Effector CD8-positive, alpha-beta T cell (primary cell): ENCODE results near the gene TMEM244.
"Not testable (repeated sequence)": the region's sequence is repeated elsewhere in the genome, so short reads cannot be mapped to it uniquely, and the experiment has no call there.

Experiments used
- DNase-seq: peaks from one replicate; lab custom pipeline; 2025; lab: John Stamatoyannopoulos, UW

The TMEM244 gene

GRCh38 chr6:129866688-129867087 lies 5.6 kb upstream of the TMEM244 start:
- DNase-seq = no peak

- DNase-seq = no peak
These were observed 5.1 kb upstream of the TMEM244 start for GRCh38 chr6:129866256-129866655.

GRCh38 chr6:129865013-129865412 lies 3.9 kb upstream of the TMEM244 start:
- no peak for DNase-seq

- DNase-seq = no peak
These were observed 2.5 kb upstream of the TMEM244 start for GRCh38 chr6:129863664-129864063.

GRCh38 chr6:129859524-129859923 lies 1.6 kb downstream of the TMEM244 start:
- no peak for DNase-seq

- no peak for DNase-seq
These were observed 3.3 kb downstream of the TMEM244 start for GRCh38 chr6:129857838-129858237.

- DNase-seq = no peak
These were observed 7.0 kb downstream of the TMEM244 start for GRCh38 chr6:129853996-129854711.

- DNase-seq = no peak
These were observed 8.8 kb downstream of the TMEM244 start for GRCh38 chr6:129852257-129852858.

- no peak for DNase-seq
These were observed 11.7 kb downstream of the TMEM244 start for GRCh38 chr6:129849456-129849855.

- no peak for DNase-seq
These were observed 14.4 kb downstream of the TMEM244 start for GRCh38 chr6:129846761-129847160.

- no peak for DNase-seq
These were observed 15.4 kb downstream of the TMEM244 start for GRCh38 chr6:129845696-129846095.

GRCh38 chr6:129844118-129844891 lies 16.8 kb downstream of the TMEM244 start:
- no peak for DNase-seq

- DNase-seq = no peak
These were observed 17.5 kb downstream of the TMEM244 start for GRCh38 chr6:129843573-129843972.

GRCh38 chr6:129842881-129843409 lies 18.2 kb downstream of the TMEM244 start:
- no peak for DNase-seq

GRCh38 chr6:129842137-129842536 lies 19.0 kb downstream of the TMEM244 start:
- DNase-seq = no peak

GRCh38 chr6:129839562-129839961 lies 21.6 kb downstream of the TMEM244 start:
- DNase-seq = not testable (repeated sequence)

GRCh38 chr6:129835691-129836090 lies 25.4 kb downstream of the TMEM244 start:
- no peak for DNase-seq

- no peak for DNase-seq
These were observed 28.8 kb downstream of the TMEM244 start for GRCh38 chr6:129832299-129832698.

GRCh38 chr6:129828229-129828628 lies 32.9 kb downstream of the TMEM244 start:
- no peak for DNase-seq

- DNase-seq = no peak
These were observed 42.9 kb downstream of the TMEM244 start for GRCh38 chr6:129818251-129818650.

GRCh38 chr6:129817821-129818220 lies 43.3 kb downstream of the TMEM244 start:
- no peak for DNase-seq

GRCh38 chr6:129817332-129817731 lies 43.8 kb downstream of the TMEM244 start:
- DNase-seq = no peak
